Osteoblast (primary cell): ENCODE measurements around the gene CD53. TPM values are rescaled to one million over a fixed set of nuclear protein-coding genes. Genes with fewer than 3 reads are reported as not detected.

ENCODE experiments used
- DNase-seq: peaks from one replicate; pipeline ENCODE4 v3.0.0; 2011; ENCODE audit warnings: low spot score, mixed read lengths; ENCODE audit not compliant: insufficient read length; ENCODE audit errors: missing footprints
- H2AFZ ChIP-seq: 2 replicates; pipeline ENCODE4 v1.6.0; 2011; ENCODE audit warnings: mild to moderate bottlenecking, low read length
- H3K27ac ChIP-seq: 2 replicates; pipeline ENCODE4 v1.5.1; 2011; ENCODE audit warnings: mild to moderate bottlenecking, low read depth, low read length, moderate library complexity
- H3K27me3 ChIP-seq: 2 replicates; pipeline ENCODE4 v1.6.0; 2012; ENCODE audit warnings: mild to moderate bottlenecking, control low read depth, inconsistent platforms, low read length, moderate library complexity; ENCODE audit not compliant: insufficient read depth
- H3K36me3 ChIP-seq: 2 replicates; pipeline ENCODE4 v1.5.1; 2011; ENCODE audit warnings: mild to moderate bottlenecking, low read length, control low read depth, moderate library complexity; ENCODE audit not compliant: insufficient read depth
- H3K4me1 ChIP-seq: 2 replicates; pipeline ENCODE4 v1.5.1; 2011; ENCODE audit warnings: mild to moderate bottlenecking, low read length, control low read depth, moderate library complexity; ENCODE audit not compliant: insufficient read depth
- H3K4me2 ChIP-seq: 2 replicates; pipeline ENCODE4 v1.6.0; 2011; ENCODE audit warnings: mild to moderate bottlenecking, low read length; ENCODE audit not compliant: insufficient read depth
- H3K4me3 ChIP-seq: fragments of 200-600 bp; sonication (generic); 3 replicates; pipeline ENCODE4 v1.5.1; 2012; ENCODE audit warnings: mild to moderate bottlenecking, low read length, inconsistent platforms; ENCODE audit not compliant: insufficient read depth
- H3K79me2 ChIP-seq: 2 replicates; pipeline ENCODE4 v1.6.0; 2012; ENCODE audit warnings: mild to moderate bottlenecking, low read length, control low read depth, inconsistent platforms; ENCODE audit not compliant: insufficient read depth
- H3K9me3 ChIP-seq: 2 replicates; pipeline ENCODE4 v1.5.1; 2011; ENCODE audit warnings: low read depth, low read length, control low read depth
- H4K20me1 ChIP-seq: 2 replicates; pipeline ENCODE4 v1.6.0; 2012; ENCODE audit warnings: mild to moderate bottlenecking, low read length, control low read depth; ENCODE audit not compliant: insufficient read depth
- CTCF ChIP-seq: IDR thresholded peaks from 2 replicates; pipeline ENCODE4 v1.5.1; 2011; ENCODE audit warnings: mild to moderate bottlenecking, low read depth, low read length, moderate library complexity; ENCODE audit errors: extremely low read depth
- total RNA-seq: library from RNA; depleted of rRNA; stranded (reverse); fragments of >200 nt; gene quantifications from 2 replicates; pipeline ENCODE4 v1.2.3, GENCODE V29; 2012

Gene CD53
- total RNA-seq, 1 donor, result 0.36 TPM

DNA sequence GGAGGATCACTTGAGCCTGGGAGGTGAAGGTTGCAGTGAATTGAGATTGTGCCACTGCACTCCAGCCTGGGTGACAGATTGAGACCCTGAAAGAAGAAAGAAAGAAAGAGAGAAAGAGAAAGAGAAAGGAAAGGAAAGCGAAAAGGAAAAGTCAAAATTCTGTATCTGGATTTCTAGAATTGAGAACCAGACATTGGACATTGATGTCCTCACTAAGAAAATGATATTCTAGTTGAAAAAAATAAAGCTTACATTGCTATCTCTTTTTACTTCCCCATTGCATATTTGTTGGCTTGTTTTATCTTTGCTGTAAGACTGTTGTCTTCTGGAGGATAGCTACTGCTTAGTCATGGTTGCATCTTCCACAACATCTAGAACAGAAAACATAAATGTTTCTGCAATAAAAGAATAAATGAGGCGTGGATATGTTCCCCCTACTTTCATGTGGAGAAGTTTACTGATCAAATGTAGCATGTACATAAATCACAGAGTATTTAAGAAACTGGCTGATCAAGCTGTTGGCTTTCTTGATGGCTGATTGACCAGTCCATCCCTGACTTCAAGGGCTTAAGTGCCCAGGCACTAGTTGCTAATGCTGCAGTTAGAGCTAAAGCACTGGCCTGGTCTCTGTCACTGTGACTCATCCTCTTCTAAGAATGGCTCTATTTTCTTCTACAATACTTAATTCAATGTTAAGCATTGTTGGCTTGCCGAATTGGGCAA is 17.7 kb downstream of the CD53 start:
- Histone ChIP-seq H3K36me3 (no peaks in the 10 kb centered on the region), H3K27me3 (no peaks in the 10 kb centered on the region), H2AFZ (no peak overlapping the region), H4K20me1 (no peaks in the 10 kb centered on the region), H3K9me3 (no peaks in the 10 kb centered on the region), H3K79me2 (no peaks in the 10 kb centered on the region), H3K4me2 (no peak overlapping the region), H3K4me3 (no peak overlapping the region), H3K27ac (no peak overlapping the region), H3K4me1 (no peaks in the 10 kb centered on the region)
- TF ChIP-seq CTCF, result no peak
- DNase-seq, result no peak

DNA sequence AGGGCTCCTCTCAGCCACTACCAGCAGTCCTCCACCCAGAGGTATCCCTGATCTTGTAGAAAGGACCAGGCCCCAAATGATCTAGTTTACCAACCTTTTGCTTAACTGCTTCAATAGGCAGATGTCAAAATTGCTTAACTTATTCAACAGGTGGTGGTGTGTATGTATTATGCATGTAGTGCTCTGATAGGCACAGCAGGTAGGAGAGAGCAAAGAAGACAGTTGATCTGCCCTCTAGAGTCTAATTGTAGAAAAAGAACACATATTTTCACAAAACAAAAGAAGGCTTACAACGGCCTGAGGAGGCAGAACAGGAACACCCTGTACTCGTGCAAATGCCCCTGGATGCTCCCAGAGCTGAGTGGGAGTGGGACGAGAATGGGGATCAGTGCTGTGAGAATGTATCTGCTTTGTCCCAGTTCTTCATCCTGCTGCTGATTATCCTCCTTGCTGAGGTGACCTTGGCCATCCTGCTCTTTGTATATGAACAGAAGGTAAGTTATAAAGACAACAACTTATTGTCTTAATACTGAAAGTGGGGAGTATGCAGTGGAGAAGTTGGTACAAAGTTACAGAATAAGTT is 21.1 kb downstream of the CD53 start:
- TF ChIP-seq CTCF, result no peak
- Histone ChIP-seq H3K9me3 (no peaks in the 10 kb centered on the region), H3K4me1 (no peaks in the 10 kb centered on the region)

GRCh38 chr1:110896090-110896489 is 23.1 kb downstream of the CD53 start:
- no peak for TF ChIP-seq CTCF
- H3K4me2 ChIP-seq, result no peak overlapping the region
- no peaks in the 10 kb centered on the region for H3K79me2 ChIP-seq
- no peaks in the 10 kb centered on the region for H3K36me3 ChIP-seq
- no peaks in the 10 kb centered on the region for H3K27me3 ChIP-seq
- H3K4me1 ChIP-seq, result no peaks in the 10 kb centered on the region
- no peak overlapping the region for H3K27ac ChIP-seq
- H2AFZ ChIP-seq, result no peak overlapping the region
- H3K9me3 ChIP-seq, result no peaks in the 10 kb centered on the region
- H3K4me3 ChIP-seq, result no peak overlapping the region
- DNase-seq, result no peak
- no peaks in the 10 kb centered on the region for H4K20me1 ChIP-seq

More for the DNA sequence above, 21.1 kb downstream of the CD53 start:
- H3K27ac ChIP-seq, result no peak overlapping the region
- no peaks in the 10 kb centered on the region for H3K27me3 ChIP-seq
- H2AFZ ChIP-seq, result no peak overlapping the region
- H3K36me3 ChIP-seq, result no peaks in the 10 kb centered on the region
- DNase-seq, result no peak
- no peaks in the 10 kb centered on the region for H4K20me1 ChIP-seq
- no peaks in the 10 kb centered on the region for H3K79me2 ChIP-seq
- H3K4me3 ChIP-seq, result no peak overlapping the region
- no peak overlapping the region for H3K4me2 ChIP-seq

DNA sequence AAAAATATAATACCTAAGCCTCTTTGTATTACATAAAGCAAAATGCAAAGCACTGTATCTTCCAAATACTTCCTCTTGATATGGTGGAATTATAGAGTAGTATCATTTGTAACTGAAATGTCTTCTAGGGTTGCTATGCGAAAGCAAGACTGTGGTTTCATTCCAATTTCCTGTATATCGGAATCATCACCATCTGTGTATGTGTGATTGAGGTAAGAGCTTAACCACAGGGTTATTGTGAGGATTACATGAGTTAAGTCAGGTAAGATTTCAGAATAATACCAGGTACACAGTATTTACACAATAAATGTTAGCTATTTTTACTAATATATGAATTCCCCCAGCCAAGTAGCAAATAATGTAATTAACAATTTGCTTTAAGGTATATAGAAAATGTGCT is 24.7 kb downstream of the CD53 start:
- Histone ChIP-seq H3K27ac (no peak overlapping the region), H3K27me3 (no peaks in the 10 kb centered on the region), H3K9me3 (no peaks in the 10 kb centered on the region), H3K79me2 (no peaks in the 10 kb centered on the region), H3K4me1 (no peaks in the 10 kb centered on the region), H3K4me3 (no peak overlapping the region), H3K4me2 (no peak overlapping the region), H4K20me1 (no peaks in the 10 kb centered on the region), H3K36me3 (no peaks in the 10 kb centered on the region), H2AFZ (no peak overlapping the region)
- DNase-seq, result peak; percentile 53
- TF ChIP-seq CTCF, result no peak
